ENCODE data around the gene EMCN.
"Not testable (repeated sequence)": the region's sequence is repeated elsewhere in the genome, so short reads cannot be mapped to it uniquely, and the experiment has no call there.

Gene EMCN

DNA sequence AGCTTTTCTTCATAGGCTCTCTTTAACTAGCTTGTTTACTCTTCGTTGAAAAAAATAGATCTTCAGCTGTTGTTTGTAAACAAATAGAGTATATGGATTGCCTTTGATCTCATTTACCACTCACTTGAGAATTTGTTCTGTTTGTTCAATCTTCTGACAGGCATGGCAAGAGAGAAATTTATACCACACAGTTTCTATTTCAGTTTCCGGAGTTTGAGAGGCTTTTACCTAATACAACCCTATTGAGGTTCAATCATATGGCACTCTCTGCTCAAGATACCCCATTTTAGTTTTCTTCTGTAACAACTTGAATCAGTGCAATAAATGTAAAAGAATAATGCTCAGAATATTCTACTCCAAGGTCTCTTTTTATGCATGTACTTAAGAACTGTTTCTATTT is 148.0 kb downstream of the EMCN start:
- DNase-seq = no peak

DNA sequence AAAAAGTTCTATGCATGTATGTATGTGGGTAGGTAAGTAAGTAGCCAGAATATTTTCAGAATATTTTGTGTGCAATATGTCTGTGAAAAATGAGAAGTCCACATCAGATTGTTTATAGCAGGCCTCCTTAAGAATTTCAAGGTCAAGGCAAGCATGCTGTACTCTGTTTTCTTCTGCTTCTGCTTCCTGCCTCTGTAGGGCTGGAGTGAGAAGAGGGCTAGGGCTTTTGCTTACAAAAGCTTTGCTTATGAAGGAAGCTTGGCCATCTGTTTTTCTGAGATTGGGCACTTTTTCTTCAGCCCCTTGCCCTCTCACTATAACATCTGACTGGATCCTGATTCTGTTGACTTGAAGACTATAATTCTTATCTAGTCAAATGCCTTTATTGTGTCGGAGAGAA is 150.4 kb downstream of the EMCN start:
- no peak for DNase-seq

DNA sequence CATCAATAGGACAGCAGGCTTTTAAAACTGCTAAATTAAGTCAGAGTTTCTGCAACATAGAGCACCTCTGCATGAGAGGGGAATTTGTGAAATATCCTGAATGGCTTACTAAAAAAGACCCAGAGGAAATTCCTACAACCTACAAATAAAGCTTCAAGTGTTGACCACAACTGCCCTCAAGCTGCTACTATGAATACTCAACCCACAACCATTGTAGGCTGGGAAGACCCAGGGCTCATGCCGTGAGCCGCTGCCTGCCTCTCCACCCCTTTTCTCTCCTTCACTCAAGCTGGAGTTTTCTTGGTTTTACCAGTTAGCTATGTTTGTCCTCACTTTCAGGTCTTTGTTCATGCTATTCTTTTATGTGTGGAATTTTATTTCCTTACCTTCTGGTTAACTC is 151.6 kb downstream of the EMCN start:
- DNase-seq = no peak

DNA sequence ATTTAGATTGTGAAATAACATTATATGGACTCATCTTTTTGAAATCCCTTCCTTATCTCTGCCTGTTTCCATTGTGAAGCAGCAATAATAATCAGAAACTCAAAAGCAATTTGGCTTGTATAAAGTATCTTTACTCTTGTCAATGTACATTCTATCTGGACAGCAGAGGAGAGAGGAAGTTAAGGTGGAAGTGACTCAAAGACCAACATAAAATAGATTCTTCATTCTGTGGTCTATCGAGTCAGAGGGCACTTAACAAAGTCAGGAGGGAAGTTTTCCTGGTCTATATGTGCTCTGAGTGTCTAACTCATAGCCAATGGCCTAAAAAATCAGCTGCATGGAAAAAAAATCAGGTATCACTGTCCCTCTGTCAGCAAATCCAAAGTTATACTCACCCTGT is 155.5 kb downstream of the EMCN start:
- DNase-seq = no peak

DNA sequence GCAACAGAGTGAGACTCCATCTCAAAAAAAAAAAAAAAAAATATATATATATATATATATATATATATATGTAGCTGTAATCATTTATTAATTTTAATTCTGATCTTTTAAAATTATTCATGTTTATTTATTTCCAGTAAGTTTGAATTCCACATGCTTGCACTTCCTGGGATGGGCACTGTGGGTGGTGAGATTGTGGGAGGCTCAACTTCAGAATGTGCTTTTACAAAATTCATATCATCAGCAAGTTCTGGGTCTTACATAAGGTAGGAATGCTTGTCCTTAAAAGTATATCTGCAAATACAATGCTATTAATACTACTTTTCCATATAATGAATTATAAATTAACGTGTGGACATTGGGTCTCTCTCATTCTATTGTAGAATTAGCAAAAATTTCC is 156.5 kb downstream of the EMCN start:
- no peak for DNase-seq

DNA sequence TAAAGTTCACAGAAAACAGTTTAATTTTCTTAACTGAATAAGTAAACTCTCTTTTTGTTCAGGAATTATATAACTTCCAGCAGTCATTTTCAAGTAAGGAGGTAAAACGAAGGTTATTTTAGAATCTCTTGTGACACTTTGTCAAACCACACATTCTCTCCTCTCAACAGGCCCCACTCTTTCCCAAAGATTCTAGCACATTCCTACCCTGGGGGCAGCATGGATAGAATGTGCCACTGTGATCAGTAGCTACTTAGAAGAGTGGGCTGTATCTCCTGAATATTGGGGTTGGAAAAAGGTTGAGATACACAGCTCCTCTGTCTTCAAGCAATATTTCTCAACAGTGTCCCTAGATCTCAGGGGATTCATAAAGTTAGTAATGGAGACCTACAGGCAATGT is 157.6 kb downstream of the EMCN start:
- no peak for DNase-seq

DNA sequence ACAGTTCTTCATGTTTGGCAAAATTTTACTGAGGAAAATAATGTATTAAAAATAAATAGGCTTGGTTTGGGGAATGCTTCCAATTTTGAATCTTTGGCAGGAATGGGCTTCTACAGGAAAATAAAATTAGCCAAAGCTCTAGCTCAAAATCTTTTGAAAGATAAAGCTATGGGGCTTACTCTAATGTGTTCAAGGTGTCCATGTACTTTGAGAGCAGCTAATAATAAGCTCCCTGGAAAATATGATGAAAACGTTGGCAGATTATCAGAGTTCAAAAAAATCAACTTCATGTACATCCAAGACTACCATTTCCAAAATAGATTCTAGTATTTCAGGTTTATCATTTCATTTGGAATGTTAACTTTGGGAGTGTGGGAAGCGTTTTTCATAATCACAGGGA is 158.4 kb downstream of the EMCN start:
- DNase-seq = no peak

DNA sequence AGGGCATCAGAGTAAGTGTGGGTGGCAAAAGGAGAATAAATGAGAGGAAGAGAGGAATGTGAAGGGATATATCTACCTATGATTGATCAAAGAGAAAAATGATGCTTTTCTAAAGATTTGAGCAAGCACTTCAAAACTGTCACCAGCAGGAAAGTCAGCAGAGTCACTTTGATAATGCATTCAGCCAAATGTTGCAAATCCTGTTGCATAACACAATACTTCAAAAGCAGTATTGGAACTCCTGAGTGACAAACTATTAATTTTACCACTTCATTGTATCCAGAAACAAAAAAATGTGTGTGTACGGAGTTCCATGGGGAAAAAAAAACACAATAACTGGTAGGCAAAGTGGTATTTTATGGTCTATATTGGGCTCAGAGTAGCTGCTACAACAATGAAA is 160.3 kb downstream of the EMCN start:
- no peak for DNase-seq

DNA sequence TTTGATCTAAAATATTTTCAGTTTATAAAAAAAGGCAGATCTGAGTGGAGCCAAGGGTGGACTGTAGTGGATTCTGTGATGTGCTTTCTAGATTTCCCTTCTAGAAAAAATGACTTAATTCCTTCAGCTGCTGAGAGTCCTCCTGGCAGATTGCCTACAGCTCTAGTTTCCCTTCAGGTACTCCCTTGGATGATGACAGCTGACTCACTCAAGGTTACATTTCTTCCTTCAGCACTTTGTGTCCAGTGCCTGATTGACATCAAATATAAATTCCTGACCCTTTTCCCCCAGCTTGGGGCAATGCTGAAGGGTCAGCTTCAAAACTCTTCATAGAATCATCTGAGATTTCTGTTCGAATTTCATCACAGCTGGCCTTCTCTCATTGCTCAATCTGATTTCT is 161.7 kb downstream of the EMCN start:
- no peak for DNase-seq

DNA sequence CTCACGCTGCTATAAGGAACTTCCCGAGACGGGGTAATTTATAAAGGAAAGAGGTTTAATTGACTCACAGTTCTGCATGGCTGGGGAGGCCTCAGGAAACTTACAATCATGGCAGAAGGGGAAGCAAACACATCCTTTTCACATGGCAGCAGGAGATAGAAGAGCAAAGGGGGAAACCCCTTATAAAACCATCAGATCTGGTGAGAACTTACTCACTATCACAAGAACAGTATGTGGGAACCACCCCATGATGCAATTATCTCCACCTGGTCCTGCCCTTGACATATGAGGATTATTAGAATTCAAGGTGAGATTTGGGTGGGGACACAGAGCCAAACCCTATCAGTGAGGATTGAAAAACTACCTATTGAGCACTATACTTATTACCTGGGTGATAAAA is 165.5 kb downstream of the EMCN start:
- DNase-seq = not testable (repeated sequence)

DNA sequence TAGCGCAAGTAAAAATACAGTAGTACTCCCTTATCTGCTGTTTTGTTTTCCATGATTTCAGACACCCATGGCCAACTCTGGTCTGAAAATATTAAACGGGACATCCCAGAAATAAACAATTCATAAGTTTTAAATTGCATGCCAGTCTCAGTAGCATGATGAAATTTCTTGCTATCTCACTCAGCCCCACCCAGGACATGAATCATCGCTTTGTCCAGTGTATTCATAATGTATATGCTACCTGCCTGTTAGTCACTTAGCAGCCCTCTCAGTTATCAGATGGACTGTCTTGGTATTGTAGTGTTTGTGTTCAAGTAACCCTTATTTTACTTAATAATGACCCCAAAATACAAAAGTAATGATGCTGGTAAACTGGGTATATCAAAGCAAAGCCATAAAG is 169.3 kb downstream of the EMCN start:
- no peak for DNase-seq

DNA sequence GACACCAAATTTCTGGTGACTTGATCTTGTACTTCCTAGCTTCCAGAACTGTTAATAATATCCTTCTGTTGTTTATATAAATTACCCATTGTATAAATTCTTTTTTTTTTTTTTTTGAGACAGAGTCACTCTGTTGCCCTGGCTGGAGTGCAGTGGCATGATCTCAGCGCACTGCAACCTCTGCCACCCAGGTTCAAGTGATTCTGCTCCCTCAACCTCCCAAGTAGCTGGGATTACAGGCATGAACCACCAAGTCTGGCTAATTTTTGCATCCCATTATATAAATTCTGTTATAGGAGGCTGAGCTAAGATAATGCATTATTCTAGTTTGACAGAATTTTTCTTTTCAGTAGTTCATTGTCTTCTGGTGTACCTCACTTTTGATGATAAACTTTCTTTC is 170.6 kb downstream of the EMCN start:
- DNase-seq = no peak

DNA sequence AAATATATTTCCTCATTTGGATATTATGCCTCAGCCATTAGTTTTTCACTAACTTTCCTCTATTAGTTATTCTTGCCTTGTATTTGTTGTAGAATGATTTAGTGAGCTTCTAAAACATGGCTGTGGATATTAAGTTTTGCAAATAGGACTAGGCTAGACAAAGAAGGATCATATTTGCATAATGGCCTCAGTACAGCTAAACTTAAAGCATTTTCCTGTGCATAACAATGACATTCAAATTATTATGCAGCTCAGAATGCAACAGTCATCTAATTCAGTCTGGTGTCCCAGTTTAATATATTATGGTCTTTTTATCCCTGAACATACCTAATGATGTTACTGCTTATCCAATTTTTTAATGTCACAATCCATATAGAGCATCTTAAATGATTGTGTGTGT is 172.2 kb downstream of the EMCN start:
- no peak for DNase-seq

Measured in NCI-H2081 (cell line).